GM12878 (cell line): ENCODE results near the gene ARMC9. TPM values are rescaled to one million over a fixed set of nuclear protein-coding genes. Genes with fewer than 3 reads are reported as not detected.

Experiments
- ATF2 ChIP-seq: IDR thresholded peaks from 2 replicates; pipeline ENCODE4 v1.6.1; 2012; ENCODE audit warnings: low read length, inconsistent platforms
- BHLHE40 ChIP-seq, 2 experiments: fragments of 450-650 bp in 1 of 2; IDR thresholded peaks; 2 replicates each; pipeline ENCODE4 v1.6.1; 2011 to 2017; ENCODE audit warnings: low read depth in 2 of 2, borderline replicate concordance in 1 of 2, improper control_type of control experiment in 1 of 2, low read length in 1 of 2, mild to moderate bottlenecking in 1 of 2
- CHD1 ChIP-seq: IDR thresholded peaks from 2 replicates; pipeline ENCODE4 v1.6.1; 2012; ENCODE audit warnings: low read depth, low read length, improper control_type of control experiment
- CHD4 ChIP-seq: fragments of 200-600 bp; sonication (generic); IDR thresholded peaks from 2 replicates; pipeline ENCODE4 v1.6.1; 2016; ENCODE audit warnings: mild to moderate bottlenecking
- EED ChIP-seq: sonication (generic); IDR thresholded peaks from 2 replicates; pipeline ENCODE4 v1.6.1; 2016; ENCODE audit warnings: antibody characterized with exemption, low read depth
- JUNB ChIP-seq: IDR thresholded peaks from 2 replicates; pipeline ENCODE4 v1.6.1; 2016; ENCODE audit warnings: antibody characterized with exemption, mild to moderate bottlenecking
- REST ChIP-seq: IDR thresholded peaks from 2 replicates; pipeline ENCODE4 v1.6.1; 2012; ENCODE audit warnings: mild to moderate bottlenecking, low read depth, low read length
- SREBF2 ChIP-seq: IDR thresholded peaks from 2 replicates; pipeline ENCODE4 v1.6.1; 2012; ENCODE audit warnings: mild to moderate bottlenecking, low read length
- YY1 ChIP-seq: IDR thresholded peaks from 2 replicates; pipeline ENCODE4 v1.6.1; 2011; ENCODE audit warnings: low read depth, mild to moderate bottlenecking, low read length
- ZBTB4 ChIP-seq: fragments of 450-650 bp; formaldehyde crosslinking; IDR thresholded peaks from 2 replicates; pipeline ENCODE4 v1.4.0; 2022; ENCODE audit warnings: mild to moderate bottlenecking, moderate library complexity
- polyA plus RNA-seq, 11 experiments: library from polyadenylated mRNA; depleted of rRNA in 4 of 11; unstranded in 6 of 11; stranded (reverse) in 5 of 11; fragments of >200 nt; fragmentation: Nextera tagmentation in 4 of 11; fragmentation: Illumina TruSeq in 1 of 11; extraction: Ambion mirVana in 4 of 11; extraction: Trizol in 1 of 11; gene quantifications; 1 replicate in 1 of 11; 2 replicates in 10 of 11; pipeline versions ENCODE4 v1.2.1 to v1.2.3, GENCODE V29; 2011 to 2016; ENCODE audit warnings: inconsistent platforms in 2 of 11, missing spikeins in 2 of 11, low read depth in 1 of 11
- total RNA-seq, 4 experiments: library from RNA; depleted of rRNA in 3 of 4; stranded (reverse); fragments of >200 nt in 3 of 4; fragmentation: Illumina TruSeq in 1 of 4; extraction: Trizol in 1 of 4; gene quantifications; 2 replicates each; pipeline versions ENCODE4 v1.2.1 to v1.2.3, GENCODE V29; 2013 to 2021
- TF ChIP-seq, protein P1 (sequence below): IDR thresholded peaks from 2 replicates; pipeline ENCODE4 v1.6.1; 2012; ENCODE audit warnings: improper control_type of control experiment, low read depth, low read length; ENCODE audit not compliant: insufficient replicate concordance
- TF ChIP-seq, protein P2 (sequence below): fragments of 450-650 bp; IDR thresholded peaks from 2 replicates; pipeline ENCODE4 v1.6.1; 2016; ENCODE audit warnings: mild to moderate bottlenecking
- TF ChIP-seq, protein P3 (sequence below): fragments of 450-650 bp; IDR thresholded peaks from 2 replicates; pipeline ENCODE4 v1.6.1; 2017; ENCODE audit warnings: low read depth, mild to moderate bottlenecking, moderate library complexity

ARMC9 gene
- total and polyA plus RNA-seq, 10 of the 15 experiments (the other 5 are each of a cell fraction or from before 2014, with no cell fraction given) = 3.8 to 21.8 (median 10.4) TPM

DNA sequence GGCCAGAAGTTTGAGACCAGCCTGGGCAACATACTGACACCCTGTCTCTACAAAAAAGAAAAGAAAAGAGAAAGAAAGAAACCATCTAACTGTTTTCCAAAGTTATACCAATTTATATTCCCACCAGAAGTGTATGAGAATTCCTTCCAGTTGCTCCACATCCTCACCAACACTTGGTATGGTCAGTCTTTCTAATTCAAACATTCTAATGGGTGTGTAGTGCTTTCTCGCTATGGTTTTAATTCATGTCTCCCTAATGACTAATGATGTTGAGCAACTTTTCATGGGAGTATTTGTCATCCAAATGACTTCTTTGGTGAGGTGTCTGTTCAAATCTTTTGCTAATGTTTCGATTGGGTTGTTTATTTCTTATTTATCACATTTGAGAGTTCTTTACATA lies 186.5 kb downstream of the ARMC9 start (continued):
- TF ChIP-seq, protein P1, sequence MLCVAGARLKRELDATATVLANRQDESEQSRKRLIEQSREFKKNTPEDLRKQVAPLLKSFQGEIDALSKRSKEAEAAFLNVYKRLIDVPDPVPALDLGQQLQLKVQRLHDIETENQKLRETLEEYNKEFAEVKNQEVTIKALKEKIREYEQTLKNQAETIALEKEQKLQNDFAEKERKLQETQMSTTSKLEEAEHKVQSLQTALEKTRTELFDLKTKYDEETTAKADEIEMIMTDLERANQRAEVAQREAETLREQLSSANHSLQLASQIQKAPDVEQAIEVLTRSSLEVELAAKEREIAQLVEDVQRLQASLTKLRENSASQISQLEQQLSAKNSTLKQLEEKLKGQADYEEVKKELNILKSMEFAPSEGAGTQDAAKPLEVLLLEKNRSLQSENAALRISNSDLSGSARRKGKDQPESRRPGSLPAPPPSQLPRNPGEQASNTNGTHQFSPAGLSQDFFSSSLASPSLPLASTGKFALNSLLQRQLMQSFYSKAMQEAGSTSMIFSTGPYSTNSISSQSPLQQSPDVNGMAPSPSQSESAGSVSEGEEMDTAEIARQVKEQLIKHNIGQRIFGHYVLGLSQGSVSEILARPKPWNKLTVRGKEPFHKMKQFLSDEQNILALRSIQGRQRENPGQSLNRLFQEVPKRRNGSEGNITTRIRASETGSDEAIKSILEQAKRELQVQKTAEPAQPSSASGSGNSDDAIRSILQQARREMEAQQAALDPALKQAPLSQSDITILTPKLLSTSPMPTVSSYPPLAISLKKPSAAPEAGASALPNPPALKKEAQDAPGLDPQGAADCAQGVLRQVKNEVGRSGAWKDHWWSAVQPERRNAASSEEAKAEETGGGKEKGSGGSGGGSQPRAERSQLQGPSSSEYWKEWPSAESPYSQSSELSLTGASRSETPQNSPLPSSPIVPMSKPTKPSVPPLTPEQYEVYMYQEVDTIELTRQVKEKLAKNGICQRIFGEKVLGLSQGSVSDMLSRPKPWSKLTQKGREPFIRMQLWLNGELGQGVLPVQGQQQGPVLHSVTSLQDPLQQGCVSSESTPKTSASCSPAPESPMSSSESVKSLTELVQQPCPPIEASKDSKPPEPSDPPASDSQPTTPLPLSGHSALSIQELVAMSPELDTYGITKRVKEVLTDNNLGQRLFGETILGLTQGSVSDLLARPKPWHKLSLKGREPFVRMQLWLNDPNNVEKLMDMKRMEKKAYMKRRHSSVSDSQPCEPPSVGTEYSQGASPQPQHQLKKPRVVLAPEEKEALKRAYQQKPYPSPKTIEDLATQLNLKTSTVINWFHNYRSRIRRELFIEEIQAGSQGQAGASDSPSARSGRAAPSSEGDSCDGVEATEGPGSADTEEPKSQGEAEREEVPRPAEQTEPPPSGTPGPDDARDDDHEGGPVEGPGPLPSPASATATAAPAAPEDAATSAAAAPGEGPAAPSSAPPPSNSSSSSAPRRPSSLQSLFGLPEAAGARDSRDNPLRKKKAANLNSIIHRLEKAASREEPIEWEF = no peak
- TF ChIP-seq REST (no peak), ATF2 (no peak), ZBTB4 (CRISPR knock-in tag) (no peak), JUNB (no peak), SREBF2 (no peak), CHD4 (no peak), YY1 (no peak), EED (no peak), CHD1 (no peak), BHLHE40 (IDR thresholded peaks at IDR 0.05; ENCODE audit: borderline replicate concordance in 1 of 2, low read depth in 2 of 2, low read length in 1 of 2) (no peak)
- TF ChIP-seq, protein P2, sequence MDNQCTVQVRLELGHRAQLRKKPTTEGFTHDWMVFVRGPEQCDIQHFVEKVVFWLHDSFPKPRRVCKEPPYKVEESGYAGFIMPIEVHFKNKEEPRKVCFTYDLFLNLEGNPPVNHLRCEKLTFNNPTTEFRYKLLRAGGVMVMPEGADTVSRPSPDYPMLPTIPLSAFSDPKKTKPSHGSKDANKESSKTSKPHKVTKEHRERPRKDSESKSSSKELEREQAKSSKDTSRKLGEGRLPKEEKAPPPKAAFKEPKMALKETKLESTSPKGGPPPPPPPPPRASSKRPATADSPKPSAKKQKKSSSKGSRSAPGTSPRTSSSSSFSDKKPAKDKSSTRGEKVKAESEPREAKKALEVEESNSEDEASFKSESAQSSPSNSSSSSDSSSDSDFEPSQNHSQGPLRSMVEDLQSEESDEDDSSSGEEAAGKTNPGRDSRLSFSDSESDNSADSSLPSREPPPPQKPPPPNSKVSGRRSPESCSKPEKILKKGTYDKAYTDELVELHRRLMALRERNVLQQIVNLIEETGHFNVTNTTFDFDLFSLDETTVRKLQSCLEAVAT = no peak
- TF ChIP-seq, protein P3, sequence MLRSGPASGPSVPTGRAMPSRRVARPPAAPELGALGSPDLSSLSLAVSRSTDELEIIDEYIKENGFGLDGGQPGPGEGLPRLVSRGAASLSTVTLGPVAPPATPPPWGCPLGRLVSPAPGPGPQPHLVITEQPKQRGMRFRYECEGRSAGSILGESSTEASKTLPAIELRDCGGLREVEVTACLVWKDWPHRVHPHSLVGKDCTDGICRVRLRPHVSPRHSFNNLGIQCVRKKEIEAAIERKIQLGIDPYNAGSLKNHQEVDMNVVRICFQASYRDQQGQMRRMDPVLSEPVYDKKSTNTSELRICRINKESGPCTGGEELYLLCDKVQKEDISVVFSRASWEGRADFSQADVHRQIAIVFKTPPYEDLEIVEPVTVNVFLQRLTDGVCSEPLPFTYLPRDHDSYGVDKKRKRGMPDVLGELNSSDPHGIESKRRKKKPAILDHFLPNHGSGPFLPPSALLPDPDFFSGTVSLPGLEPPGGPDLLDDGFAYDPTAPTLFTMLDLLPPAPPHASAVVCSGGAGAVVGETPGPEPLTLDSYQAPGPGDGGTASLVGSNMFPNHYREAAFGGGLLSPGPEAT = no peak
